GM12878 (cell line): ENCODE data around the gene CDC45.

Experiments used
- ASH2L ChIP-seq: fragments of 300-600, 200-600 bp; sonication (generic); IDR thresholded peaks from 2 replicates; pipeline ENCODE4 v1.6.1; 2017; ENCODE audit warnings: low read depth, mild to moderate bottlenecking, borderline replicate concordance
- ATF2 ChIP-seq: IDR thresholded peaks from 2 replicates; pipeline ENCODE4 v1.6.1; 2012; ENCODE audit warnings: low read length, inconsistent platforms
- BHLHE40 ChIP-seq, 2 experiments: fragments of 450-650 bp in 1 of 2; IDR thresholded peaks; 2 replicates each; pipeline ENCODE4 v1.6.1; 2011 to 2017; ENCODE audit warnings: low read depth in 2 of 2, borderline replicate concordance in 1 of 2, improper control_type of control experiment in 1 of 2, low read length in 1 of 2, mild to moderate bottlenecking in 1 of 2
- EZH2 ChIP-seq: IDR thresholded peaks from 2 replicates; pipeline ENCODE4 v1.6.1; 2012; ENCODE audit warnings: low read depth, mild to moderate bottlenecking, control low read depth, inconsistent platforms, low read length, borderline replicate concordance; ENCODE audit not compliant: control insufficient read depth
- GATAD2B ChIP-seq: fragments of 450-650 bp; conservative IDR thresholded peaks from 2 replicates; pipeline ENCODE4 v1.6.1; 2017; ENCODE audit warnings: low read depth, mild to moderate bottlenecking, moderate library complexity
- KDM1A ChIP-seq: fragments of 200-600 bp; sonication (generic); IDR thresholded peaks from 2 replicates; pipeline ENCODE4 v1.6.1; 2016; ENCODE audit warnings: borderline replicate concordance
- SUZ12 ChIP-seq: fragments of 200-600 bp; sonication (generic); IDR thresholded peaks from one replicate; pipeline ENCODE4 v1.6.1; 2018; ENCODE audit warnings: antibody characterized with exemption, mild to moderate bottlenecking; ENCODE audit not compliant: unreplicated experiment
- YY1 ChIP-seq: IDR thresholded peaks from 2 replicates; pipeline ENCODE4 v1.6.1; 2011; ENCODE audit warnings: low read depth, mild to moderate bottlenecking, low read length

- TF ChIP-seq ATF2, result no peak
- TF ChIP-seq EZH2, result no peak
- no peak for TF ChIP-seq GATAD2B
- no peak for TF ChIP-seq YY1
- TF ChIP-seq KDM1A, result no peak
- no peak for TF ChIP-seq SUZ12
- no peak for TF ChIP-seq BHLHE40 (IDR thresholded peaks at IDR 0.05; ENCODE audit: borderline replicate concordance in 1 of 2, low read depth in 2 of 2, low read length in 1 of 2)
- no peak for TF ChIP-seq ASH2L
These were observed 45.9 kb downstream of the CDC45 start for GRCh38 chr22:19525666-19526065.
